ENCODE measurements around the gene PARP9.
A peak's percentile ranks its signal among the peaks of the same experiment; 100 is the strongest.
"Not testable (repeated sequence)": the region's sequence is repeated elsewhere in the genome, so short reads cannot be mapped to it uniquely, and the experiment has no call there.

Gene PARP9

GRCh38 chr3:122577409-122578031, 13.4 kb upstream of the PARP9 start, which contains the start of gene PARP15:
PARP15 (plus strand) TSS chr3:122577650; CDS start chr3:122577668, 18 bp downstream.
- no peak for DNase-seq (ENCODE audit: low read depth)
- TF ChIP-seq, protein P1, sequence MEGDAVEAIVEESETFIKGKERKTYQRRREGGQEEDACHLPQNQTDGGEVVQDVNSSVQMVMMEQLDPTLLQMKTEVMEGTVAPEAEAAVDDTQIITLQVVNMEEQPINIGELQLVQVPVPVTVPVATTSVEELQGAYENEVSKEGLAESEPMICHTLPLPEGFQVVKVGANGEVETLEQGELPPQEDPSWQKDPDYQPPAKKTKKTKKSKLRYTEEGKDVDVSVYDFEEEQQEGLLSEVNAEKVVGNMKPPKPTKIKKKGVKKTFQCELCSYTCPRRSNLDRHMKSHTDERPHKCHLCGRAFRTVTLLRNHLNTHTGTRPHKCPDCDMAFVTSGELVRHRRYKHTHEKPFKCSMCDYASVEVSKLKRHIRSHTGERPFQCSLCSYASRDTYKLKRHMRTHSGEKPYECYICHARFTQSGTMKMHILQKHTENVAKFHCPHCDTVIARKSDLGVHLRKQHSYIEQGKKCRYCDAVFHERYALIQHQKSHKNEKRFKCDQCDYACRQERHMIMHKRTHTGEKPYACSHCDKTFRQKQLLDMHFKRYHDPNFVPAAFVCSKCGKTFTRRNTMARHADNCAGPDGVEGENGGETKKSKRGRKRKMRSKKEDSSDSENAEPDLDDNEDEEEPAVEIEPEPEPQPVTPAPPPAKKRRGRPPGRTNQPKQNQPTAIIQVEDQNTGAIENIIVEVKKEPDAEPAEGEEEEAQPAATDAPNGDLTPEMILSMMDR (IDR thresholded peaks at IDR 0.05; ENCODE audit: low read length, missing control alignments), result no peak
- H3K4me3 ChIP-seq (replicated peaks; ENCODE audit: low read depth, low read length), result peak within 1 kb of the TSS; percentile 47

DNA sequence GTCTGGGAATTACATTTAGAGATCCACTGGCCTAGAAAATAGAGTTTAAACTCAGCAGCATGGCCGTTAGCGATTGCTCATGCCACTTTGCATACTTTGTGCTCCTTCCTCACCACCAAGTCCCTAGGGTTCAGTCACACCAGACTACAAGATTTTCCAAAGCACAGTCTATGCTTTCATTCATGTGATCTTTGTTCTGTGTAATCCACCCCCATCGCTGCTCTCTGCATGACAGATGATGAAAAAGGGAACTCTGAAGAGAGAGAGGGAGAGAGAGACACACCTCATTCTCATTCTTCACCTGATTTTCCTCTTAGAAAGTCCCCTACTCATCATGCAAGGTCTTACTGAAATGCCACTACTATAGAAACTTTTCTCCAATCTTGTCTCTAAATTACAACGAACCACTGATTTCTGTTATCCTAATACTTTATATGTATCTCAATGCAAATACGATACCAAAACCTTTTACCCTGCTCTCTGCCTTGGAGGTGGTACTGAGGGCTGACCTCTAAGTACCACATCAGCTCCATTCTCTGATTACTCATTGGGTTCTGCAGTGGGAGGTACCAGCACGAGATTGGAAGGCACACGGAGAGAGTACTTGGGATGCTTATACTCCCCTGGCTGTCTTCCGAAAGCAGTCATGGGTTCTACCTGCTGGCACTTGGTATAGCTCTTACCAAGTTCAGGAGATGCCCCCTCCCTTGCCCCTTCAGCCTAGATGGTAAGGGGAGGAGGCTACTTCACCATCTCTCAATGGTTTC, 12.3 kb upstream of the PARP9 start:
- no peak overlapping the region for H3K4me3 ChIP-seq (replicated peaks; ENCODE audit: low read depth, low read length)
- TF ChIP-seq, protein P1 (IDR thresholded peaks at IDR 0.05; ENCODE audit: low read length, missing control alignments), result no peak
- DNase-seq (ENCODE audit: low read depth), result no peak

- H3K4me3 ChIP-seq (replicated peaks; ENCODE audit: low read depth, low read length), result no peak overlapping the region
- TF ChIP-seq, protein P1 (IDR thresholded peaks at IDR 0.05; ENCODE audit: low read length, missing control alignments), result no peak
- peak; percentile 51 for DNase-seq (ENCODE audit: low read depth)
Measured at GRCh38 chr3:122572940-122573412, 8.9 kb upstream of the PARP9 start.

DNA sequence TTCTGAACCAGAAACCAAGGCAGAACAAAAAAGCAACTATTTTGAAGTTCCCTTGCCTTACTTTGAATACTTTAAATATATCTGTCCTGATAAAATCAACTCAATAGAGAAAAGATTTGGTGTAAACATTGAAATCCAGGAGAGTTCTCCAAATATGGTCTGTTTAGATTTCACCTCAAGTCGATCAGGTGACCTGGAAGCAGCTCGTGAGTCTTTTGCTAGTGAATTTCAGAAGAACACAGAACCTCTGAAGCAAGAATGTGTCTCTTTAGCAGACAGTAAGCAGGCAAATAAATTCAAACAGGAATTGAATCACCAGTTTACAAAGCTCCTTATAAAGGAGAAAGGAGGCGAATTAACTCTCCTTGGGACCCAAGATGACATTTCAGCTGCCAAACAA, 4.7 kb upstream of the PARP9 start:
- H3K4me3 ChIP-seq (replicated peaks; ENCODE audit: low read depth, low read length), result no peak overlapping the region
- no peak for DNase-seq (ENCODE audit: low read depth)
- TF ChIP-seq, protein P1 (IDR thresholded peaks at IDR 0.05; ENCODE audit: low read length, missing control alignments), result no peak

- H3K4me3 ChIP-seq (replicated peaks; ENCODE audit: low read depth, low read length); DNase-seq (ENCODE audit: low read depth): not testable (repeated sequence)
Measured at GRCh38 chr3:122568131-122568530, 4.0 kb upstream of the PARP9 start.

DNA sequence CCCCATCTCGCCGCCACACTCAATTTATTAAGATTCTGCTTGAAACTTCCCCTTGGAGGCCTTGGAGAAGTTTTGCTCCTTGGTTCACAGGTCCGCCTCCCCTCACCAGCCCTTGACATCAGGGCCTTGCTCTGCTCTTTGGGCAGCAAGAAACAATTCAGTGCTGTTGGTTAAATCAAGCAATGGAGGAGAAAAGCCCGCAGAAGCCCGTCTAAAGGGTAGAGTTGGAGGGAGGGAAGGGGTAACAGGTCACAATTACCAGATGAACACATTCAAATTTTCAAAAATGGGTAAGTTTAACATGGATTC, 429 bp downstream of the PARP9 start:
- peak; percentile 16 for DNase-seq (ENCODE audit: low read depth)
- H3K4me3 ChIP-seq (replicated peaks; ENCODE audit: low read depth, low read length), result peak overlapping the region; percentile 81
- TF ChIP-seq, protein P1 (IDR thresholded peaks at IDR 0.05; ENCODE audit: low read length, missing control alignments), result no peak

GRCh38 chr3:122562923-122563716, 980 bp downstream of the PARP9 start:
- DNase-seq (ENCODE audit: low read depth), result no peak
- TF ChIP-seq, protein P1 (IDR thresholded peaks at IDR 0.05; ENCODE audit: low read length, missing control alignments), result no peak
- H3K4me3 ChIP-seq (replicated peaks; ENCODE audit: low read depth, low read length), result peak overlapping the region; percentile 81
